Activated effector memory CD4-positive, alpha-beta T cell treated with anti-CD3 and anti-CD28 coated beads, Interleukin-2, amount 50 U/mL, for 16 hours (primary cell): Measurements from ENCODE around the gene ZDHHC22.

ENCODE experiments used
- DNase-seq: peaks from one replicate; pipeline ENCODE4 v3.0.0-alpha.2; 2020

ZDHHC22 gene

GRCh38 chr14:77155083-77155482, 13.5 kb upstream of the ZDHHC22 start:
- no peak for DNase-seq

GRCh38 chr14:77154421-77154820, 12.8 kb upstream of the ZDHHC22 start:
- DNase-seq, result no peak

GRCh38 chr14:77153802-77154201, 12.2 kb upstream of the ZDHHC22 start:
- DNase-seq, result no peak

- DNase-seq, result no peak
Observed at GRCh38 chr14:77151918-77152588, 10.5 kb upstream of the ZDHHC22 start.

- no peak for DNase-seq
Observed at GRCh38 chr14:77151245-77151644, 9.7 kb upstream of the ZDHHC22 start.

- no peak for DNase-seq
Observed at GRCh38 chr14:77148510-77149231, 7.1 kb upstream of the ZDHHC22 start.

- DNase-seq, result no peak
Observed at GRCh38 chr14:77145975-77146740, 4.6 kb upstream of the ZDHHC22 start.

GRCh38 chr14:77144412-77145115, 3.0 kb upstream of the ZDHHC22 start:
- no peak for DNase-seq

- no peak for DNase-seq
Observed at GRCh38 chr14:77143071-77143470, 1.5 kb upstream of the ZDHHC22 start.

GRCh38 chr14:77142005-77142800, 612 bp upstream of the ZDHHC22 start:
- DNase-seq, result no peak

GRCh38 chr14:77140359-77141213, 1.0 kb downstream of the ZDHHC22 start:
- no peak for DNase-seq

GRCh38 chr14:77139540-77140358, 1.8 kb downstream of the ZDHHC22 start:
- peak; percentile 76 for DNase-seq

GRCh38 chr14:77139022-77139421, 2.6 kb downstream of the ZDHHC22 start:
- no peak for DNase-seq

- DNase-seq, result peak; percentile 79
Observed at GRCh38 chr14:77133720-77134338, 7.8 kb downstream of the ZDHHC22 start.

- no peak for DNase-seq
Observed at GRCh38 chr14:77131871-77132486, 9.6 kb downstream of the ZDHHC22 start.

- DNase-seq, result no peak
Observed at GRCh38 chr14:77131206-77131605, 10.4 kb downstream of the ZDHHC22 start.

GRCh38 chr14:77130386-77130785, 11.2 kb downstream of the ZDHHC22 start:
- DNase-seq, result no peak

GRCh38 chr14:77128414-77128891, 13.1 kb downstream of the ZDHHC22 start:
- no peak for DNase-seq

GRCh38 chr14:77126461-77126990, 15.1 kb downstream of the ZDHHC22 start:
- no peak for DNase-seq
